Vagina (tissue), 2 donors: ENCODE results near the gene PTPRCAP. TPM values are rescaled to one million over a fixed set of nuclear protein-coding genes. Genes with fewer than 3 reads are reported as not detected.
"Not testable (repeated sequence)": the region's sequence is repeated elsewhere in the genome, so short reads cannot be mapped to it uniquely, and the experiment has no call there.

Experiments used
- DNase-seq, 2 donors: peaks; one replicate each; pipeline ENCODE4 v3.0.0-alpha.2; 2017; ENCODE audit errors: extremely low spot score in 2 of 2
- H3K27ac ChIP-seq: fragments of 200-600 bp; sonication (generic); one replicate; pipeline ENCODE4 v1.5.1; 2019
- H3K27me3 ChIP-seq: fragments of 200-600 bp; sonication (generic); one replicate; pipeline ENCODE4 v1.5.1; 2019
- H3K36me3 ChIP-seq, 2 donors: fragments of 200-600 bp; sonication (generic); one replicate each; pipeline ENCODE4 v1.5.1; 2017 to 2019
- H3K4me1 ChIP-seq: fragments of 200-600 bp; sonication (generic); one replicate; pipeline ENCODE4 v1.5.1; 2019
- H3K4me3 ChIP-seq, 2 donors: fragments of 200-600 bp; sonication (generic); 1 replicate in 1 of 2; 2 replicates in 1 of 2; pipeline ENCODE4 v1.5.1; 2016 to 2019
- H3K9me3 ChIP-seq: fragments of 200-600 bp; sonication (generic); one replicate; pipeline ENCODE4 v1.5.1; 2019
- CTCF ChIP-seq, 3 experiments: fragments of 450-650 bp in 2 of 3; fragments of 200-600 bp in 1 of 3; sonication (generic) in 1 of 3; IDR thresholded peaks; one replicate each; pipeline ENCODE4 v1.5.1; 2017 to 2019; ENCODE audit warnings: antibody characterized with exemption in 3 of 3, mild to moderate bottlenecking in 2 of 3, moderate library complexity in 2 of 3
- POLR2A ChIP-seq, 2 donors: fragments of 450-650 bp; IDR thresholded peaks; one replicate each; pipeline ENCODE4 v1.6.1; 2017; ENCODE audit warnings: antibody characterized with exemption in 2 of 2, mild to moderate bottlenecking in 2 of 2, moderate library complexity in 2 of 2
- POLR2AphosphoS5 ChIP-seq, 2 donors: sonication (generic); formaldehyde crosslinking; IDR thresholded peaks; one replicate each; pipeline ENCODE4 v1.9.0; 2017; ENCODE audit warnings: antibody characterized with exemption in 2 of 2, mild to moderate bottlenecking in 2 of 2, low read depth in 1 of 2; ENCODE audit not compliant: insufficient read depth in 1 of 2
- intact Hi-C: fragments of 100-400 bp; cut with DNase I; formaldehyde crosslinking; loops from one replicate; pipeline ENCODE4 v1.15.1; 2023
- total RNA-seq: library from RNA; depleted of rRNA; stranded (reverse); fragments of >200 nt; gene quantifications from one replicate; pipeline ENCODE4 v1.2.3, GENCODE V29; 2016

Gene PTPRCAP
- total RNA-seq, 1 donor from 2014 or later, result 18.2 TPM

GRCh38 chr11:67482827-67483798 is 45.6 kb upstream of the PTPRCAP start, which contains the start of gene AIP:
TSS of gene AIP (plus strand) at chr11:67483026. CDS start at chr11:67483159, 133 bp downstream.
- intact Hi-C loops, result no loop called here
- H3K27ac ChIP-seq, result peak within 1 kb of the TSS; percentile 78

DNA sequence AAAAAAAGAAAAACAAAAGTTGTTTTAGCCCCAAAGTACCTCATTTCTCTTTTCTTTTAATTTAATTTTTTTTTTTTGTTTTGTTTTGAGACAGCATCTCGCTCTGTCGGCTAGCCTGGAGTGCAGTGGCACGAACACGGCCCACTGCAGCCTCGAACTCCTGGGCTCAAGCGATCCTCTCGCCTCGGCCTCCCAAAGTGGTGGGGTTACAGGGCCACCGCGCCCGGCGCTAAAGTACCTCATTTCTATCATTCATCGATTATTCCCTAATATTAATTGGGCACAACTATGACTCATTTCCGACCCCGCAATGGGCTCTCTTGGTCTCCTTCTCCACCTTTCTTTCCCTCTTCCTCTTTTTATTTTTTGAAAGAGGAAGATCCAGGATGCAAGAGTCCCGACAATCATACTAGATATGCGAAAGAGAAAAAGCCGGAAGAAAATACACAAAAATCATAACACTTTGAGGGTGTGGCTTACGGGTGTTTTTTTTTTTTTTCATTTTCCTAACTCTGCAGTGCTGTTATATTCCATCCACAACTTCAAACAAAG is 44.9 kb upstream of the PTPRCAP start:
- peaks cover 33% of the 10 kb centered on the region for H3K4me1 ChIP-seq
- peaks cover 0 to 3% of the 10 kb centered on the region in 2 donors for H3K36me3 ChIP-seq
- H3K27ac ChIP-seq, result peak overlapping the region; percentile 78
- no peak for DNase-seq
- TF ChIP-seq CTCF (IDR thresholded peaks at IDR 0.05) (no peak), POLR2AphosphoS5 (IDR thresholded peaks at IDR 0.05; ENCODE audit: insufficient read depth in 1 of 2, low read depth in 1 of 2) (no peak)
- H3K9me3 ChIP-seq, result no peaks in the 10 kb centered on the region
- peak overlapping the region; percentile 55 to 61 for H3K4me3 ChIP-seq
- H3K27me3 ChIP-seq, result no peaks in the 10 kb centered on the region
- intact Hi-C loops, result no loop called here

More at GRCh38 chr11:67482827-67483798, 45.6 kb upstream of the PTPRCAP start, which contains the start of gene AIP:
- Histone ChIP-seq H3K4me1 (peaks cover 33% of the 10 kb centered on the region), H3K4me3 (peak within 1 kb of the TSS; percentile 55 to 61), H3K9me3 (no peaks in the 10 kb centered on the region), H3K36me3 (peaks cover 0 to 11% of the 10 kb centered on the region in 2 donors), H3K27me3 (no peaks in the 10 kb centered on the region)
- peak in 1 of 2 donors; percentile 97 for DNase-seq
- TF ChIP-seq POLR2AphosphoS5 (IDR thresholded peaks at IDR 0.05; ENCODE audit: insufficient read depth in 1 of 2, low read depth in 1 of 2), result peak; percentile 96 to 97
- peak in 1 of 3 experiments; percentile 25 for TF ChIP-seq CTCF (IDR thresholded peaks at IDR 0.05)
- TF ChIP-seq POLR2A (IDR thresholded peaks at IDR 0.05), result peak in 1 of 2 donors; percentile 28

GRCh38 chr11:67477344-67478050 is 40.0 kb upstream of the PTPRCAP start:
- H3K4me3 ChIP-seq, H3K9me3 ChIP-seq, H3K36me3 ChIP-seq, H3K27me3 ChIP-seq, H3K4me1 ChIP-seq, DNase-seq, intact Hi-C loops, H3K27ac ChIP-seq: not testable (repeated sequence)

GRCh38 chr11:67476692-67477091 is 39.2 kb upstream of the PTPRCAP start:
- H3K27me3 ChIP-seq, intact Hi-C loops, H3K36me3 ChIP-seq, H3K4me3 ChIP-seq, H3K27ac ChIP-seq, H3K9me3 ChIP-seq, H3K4me1 ChIP-seq, DNase-seq: not testable (repeated sequence)

- no peak for DNase-seq
- Histone ChIP-seq H3K27ac (no peak overlapping the region), H3K4me1 (peaks cover 13% of the 10 kb centered on the region), H3K9me3 (no peaks in the 10 kb centered on the region), H3K27me3 (no peaks in the 10 kb centered on the region), H3K36me3 (no peaks in the 10 kb centered on the region), H3K4me3 (no peak overlapping the region)
- no peak for TF ChIP-seq POLR2AphosphoS5 (IDR thresholded peaks at IDR 0.05; ENCODE audit: insufficient read depth in 1 of 2, low read depth in 1 of 2)
- no peak for TF ChIP-seq CTCF (IDR thresholded peaks at IDR 0.05)
- TF ChIP-seq POLR2A (IDR thresholded peaks at IDR 0.05), result no peak
- intact Hi-C loops, result no loop called here
Measured at GRCh38 chr11:67472882-67473281, 35.4 kb upstream of the PTPRCAP start.
